Measurements from ENCODE around the gene TMEM202.
"Not testable (repeated sequence)": the region's sequence is repeated elsewhere in the genome, so short reads cannot be mapped to it uniquely, and the experiment has no call there.

The TMEM202 gene

GRCh38 chr15:72404841-72405240 is 6.7 kb downstream of the TMEM202 start:
- no peak for DNase-seq

- no peak for DNase-seq
Measured at GRCh38 chr15:72406936-72407335, 8.8 kb downstream of the TMEM202 start.

GRCh38 chr15:72411111-72411510 is 13.0 kb downstream of the TMEM202 start:
- no peak for DNase-seq

- no peak for DNase-seq
Measured at GRCh38 chr15:72411544-72411943, 13.4 kb downstream of the TMEM202 start.

DNA sequence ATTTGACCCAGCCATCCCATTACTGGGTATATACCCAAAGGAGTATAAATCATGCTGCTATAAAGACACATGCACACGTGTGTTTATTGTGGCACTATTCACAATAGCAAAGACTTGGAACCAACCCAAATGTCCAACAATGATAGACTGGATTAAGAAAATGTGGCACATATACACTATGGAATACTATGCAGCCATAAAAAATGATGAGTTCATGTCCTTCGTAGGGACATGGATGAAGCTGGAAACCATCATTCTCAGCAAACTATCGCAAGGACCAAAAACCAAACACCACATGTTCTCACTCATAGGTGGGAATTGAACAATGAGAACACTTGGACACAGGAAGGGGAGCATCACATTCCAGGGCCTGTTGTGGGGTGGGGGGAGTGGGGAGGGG is 15.2 kb downstream of the TMEM202 start:
- not testable (repeated sequence) for DNase-seq

- no peak for DNase-seq
Measured at GRCh38 chr15:72415304-72415703, 17.2 kb downstream of the TMEM202 start.

DNA sequence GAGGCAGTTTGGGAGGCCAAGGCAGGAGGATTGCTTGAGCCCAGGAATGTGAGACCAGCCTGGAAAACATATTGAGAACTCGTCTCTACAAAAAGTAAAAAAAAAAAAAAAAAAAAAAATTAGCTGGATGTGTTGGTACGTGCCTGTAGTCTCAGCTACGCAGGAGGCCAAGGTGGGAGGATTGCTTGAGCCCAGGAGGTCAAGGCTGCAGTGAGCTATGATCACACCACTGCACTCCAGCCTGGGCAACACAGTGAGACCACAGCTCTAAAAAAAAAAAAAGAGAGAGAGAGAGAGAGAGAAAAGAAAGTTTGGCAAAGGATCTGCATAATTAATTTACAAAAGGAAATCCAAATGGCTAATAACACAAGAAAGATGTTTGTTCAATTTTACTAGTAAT is 21.7 kb downstream of the TMEM202 start:
- not testable (repeated sequence) for DNase-seq

DNA sequence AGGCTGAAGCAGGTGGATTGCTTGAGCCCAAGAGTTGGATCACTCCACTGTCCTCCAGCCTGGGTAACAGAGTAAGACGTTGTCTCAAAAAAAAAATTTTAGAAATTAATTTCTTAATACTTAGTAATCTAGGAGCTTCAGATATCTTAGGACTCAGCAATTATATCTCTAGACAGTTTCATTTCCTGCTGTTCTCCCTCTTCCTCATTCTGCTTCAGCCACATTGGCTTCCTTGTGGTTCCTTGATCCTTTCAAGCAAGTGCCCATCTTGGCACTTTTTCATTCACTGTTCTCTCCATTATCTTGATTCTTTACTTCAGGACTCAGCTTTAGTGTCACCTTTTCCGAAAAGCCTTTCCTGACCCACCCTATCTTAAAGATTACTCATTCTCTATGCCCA is 22.5 kb downstream of the TMEM202 start:
- DNase-seq = no peak

GRCh38 chr15:72421484-72421883 is 23.4 kb downstream of the TMEM202 start:
- no peak for DNase-seq

- no peak for DNase-seq
Measured at GRCh38 chr15:72423256-72423655, 25.2 kb downstream of the TMEM202 start.

DNA sequence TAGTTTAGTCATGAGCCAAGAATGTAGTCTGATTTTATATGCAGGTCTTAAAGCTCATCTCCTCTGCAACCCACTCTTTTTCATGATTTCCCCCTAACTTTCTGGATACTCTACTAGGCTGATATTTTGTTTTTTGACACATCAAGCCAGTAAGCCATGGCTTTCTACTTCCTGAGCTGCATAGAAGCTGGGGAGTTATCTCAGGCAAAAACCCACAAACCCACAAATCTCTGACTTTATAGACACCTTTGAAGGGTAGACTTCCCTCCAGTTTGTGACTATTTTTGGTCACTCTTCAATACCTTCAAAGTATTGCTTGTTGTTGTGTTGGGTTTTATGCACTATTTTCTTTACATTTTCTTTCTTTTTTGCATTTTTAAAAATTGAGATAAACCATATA is 28.6 kb downstream of the TMEM202 start:
- no peak for DNase-seq

DNA sequence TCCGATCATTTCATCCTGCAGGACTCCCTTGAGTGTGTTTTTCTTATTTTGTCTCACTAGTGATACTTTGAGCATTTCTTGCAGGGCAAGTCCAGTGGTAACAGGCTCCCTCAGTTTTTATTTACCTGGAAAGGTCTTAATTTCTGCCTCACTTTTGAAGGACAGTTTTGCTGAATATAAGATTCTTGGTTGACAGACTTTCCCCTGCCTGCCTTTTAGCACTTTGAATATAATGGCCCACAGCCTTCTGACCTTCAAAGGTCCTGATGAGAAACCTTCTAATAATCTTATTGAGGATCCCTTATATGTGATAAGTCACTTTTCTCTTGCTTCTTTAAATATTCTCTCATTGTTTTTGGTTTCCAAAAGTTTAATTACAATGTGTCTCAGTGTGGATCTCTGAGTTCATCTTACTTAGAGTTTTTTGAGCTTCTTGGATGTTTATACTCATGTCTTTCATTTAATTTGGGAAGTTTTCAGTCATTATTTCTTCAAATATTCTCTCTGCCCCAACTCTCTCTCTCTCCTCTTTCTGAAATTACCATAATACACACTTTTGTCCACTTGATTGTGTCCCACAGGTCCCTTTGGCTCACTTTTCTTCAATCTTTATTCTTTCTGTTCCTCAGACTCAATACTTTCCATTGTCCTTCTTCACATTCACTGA is 39.7 kb downstream of the TMEM202 start:
- DNase-seq = no peak

DNA sequence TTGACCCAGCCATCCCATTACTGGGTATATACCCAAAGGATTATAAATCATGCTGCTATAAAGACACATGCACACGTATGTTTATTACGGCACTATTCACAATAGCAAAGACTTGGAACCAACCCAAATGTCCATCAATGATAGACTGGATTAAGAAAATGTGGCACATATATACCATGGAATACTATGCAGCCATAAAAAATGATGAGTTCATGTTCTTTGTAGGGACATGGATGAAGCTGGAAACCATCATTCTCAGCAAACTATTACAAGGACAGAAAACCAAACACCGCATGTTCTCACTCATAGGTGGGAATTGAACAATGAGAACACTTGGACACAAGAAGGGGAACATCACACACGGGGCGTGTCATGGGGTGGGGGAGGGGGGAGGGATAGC is 44.7 kb downstream of the TMEM202 start:
- DNase-seq = not testable (repeated sequence)

GRCh38 chr15:72445426-72445825 is 47.3 kb downstream of the TMEM202 start:
- no peak for DNase-seq

- DNase-seq = no peak
Measured at GRCh38 chr15:72450805-72451204, 52.7 kb downstream of the TMEM202 start.

DNA sequence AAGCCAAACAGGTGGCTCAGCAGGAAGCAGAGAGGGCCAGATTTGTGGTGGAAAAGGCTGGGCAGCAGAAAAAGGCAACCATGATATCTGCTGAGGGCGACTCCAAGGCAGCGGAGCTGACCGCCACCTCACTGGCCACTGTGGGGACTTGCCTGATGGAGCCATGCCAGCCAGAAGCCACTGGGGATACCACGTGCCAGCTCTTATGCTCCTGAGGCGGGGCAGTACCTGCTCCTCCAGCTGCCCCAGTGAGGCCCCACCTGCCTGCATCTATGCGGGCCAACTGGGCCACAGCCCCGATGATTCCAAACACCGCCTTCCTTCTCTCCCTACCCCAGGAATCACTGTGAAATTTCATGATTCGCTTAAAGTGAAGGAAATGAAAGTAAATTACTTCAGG is 53.1 kb downstream of the TMEM202 start:
- no peak for DNase-seq

- DNase-seq = no peak
Measured at GRCh38 chr15:72456684-72457083, 58.6 kb downstream of the TMEM202 start.

All from DMS79 treated with DMSO at 0.1 percent for 48 hours (cell line).